ENCODE measurements around the gene LRRIQ3.

LRRIQ3 gene

DNA sequence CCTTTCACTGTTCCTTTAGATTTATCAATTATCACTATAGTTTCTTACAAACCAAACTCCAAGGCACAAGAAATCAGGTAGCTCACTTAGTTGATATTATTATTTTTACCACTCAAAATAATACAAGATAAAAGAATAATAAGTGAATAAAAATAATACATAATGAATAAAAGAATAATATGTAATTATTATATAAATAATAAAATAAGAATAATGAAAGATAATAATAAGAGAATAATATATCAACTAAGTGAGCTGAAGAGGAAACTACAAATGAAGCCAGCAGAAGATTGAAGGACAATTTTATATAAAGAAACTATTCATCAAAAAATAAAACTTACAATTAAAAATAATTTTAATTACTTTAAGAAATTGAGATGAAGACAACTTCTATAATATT is 90.6 kb downstream of the LRRIQ3 start:
- no peak for FAIRE-seq

DNA sequence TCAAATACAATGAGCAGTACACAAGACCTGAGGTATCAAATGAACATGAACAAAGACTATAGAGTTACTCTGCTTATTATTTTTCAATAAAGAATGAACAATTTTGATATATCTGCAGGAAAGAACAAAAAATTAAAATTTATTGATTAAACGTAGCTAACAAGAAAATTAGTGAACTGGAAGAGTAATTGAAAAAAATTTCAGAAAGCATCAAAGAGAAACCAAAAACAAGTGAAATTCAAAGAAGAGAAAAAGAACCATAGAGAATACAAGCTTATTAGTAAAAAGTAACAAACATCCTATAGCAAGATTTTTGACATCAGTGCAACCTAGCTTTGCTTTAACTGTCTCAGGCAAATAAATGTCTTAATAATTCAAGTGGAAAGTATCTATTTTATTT is 106.6 kb downstream of the LRRIQ3 start:
- FAIRE-seq, result no peak

DNA sequence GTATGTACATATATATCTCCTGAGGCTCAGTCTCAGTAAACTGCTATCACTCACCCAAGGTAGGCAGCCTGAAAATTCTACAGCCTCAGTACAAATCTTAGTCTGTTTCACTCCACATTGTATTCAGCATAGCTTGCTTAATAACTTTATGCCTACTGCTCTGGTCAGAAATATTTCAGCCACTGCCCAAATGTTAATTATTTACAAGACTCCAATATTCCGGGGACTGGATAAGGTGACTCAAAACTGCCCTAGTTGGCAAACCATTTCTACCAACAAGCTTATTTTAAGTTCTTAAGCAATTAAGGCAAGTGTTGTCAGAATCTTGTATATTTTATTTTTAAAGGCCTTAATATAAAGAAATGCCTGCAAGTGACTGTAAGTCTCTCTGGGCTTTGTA is 114.8 kb downstream of the LRRIQ3 start:
- FAIRE-seq, result no peak

DNA sequence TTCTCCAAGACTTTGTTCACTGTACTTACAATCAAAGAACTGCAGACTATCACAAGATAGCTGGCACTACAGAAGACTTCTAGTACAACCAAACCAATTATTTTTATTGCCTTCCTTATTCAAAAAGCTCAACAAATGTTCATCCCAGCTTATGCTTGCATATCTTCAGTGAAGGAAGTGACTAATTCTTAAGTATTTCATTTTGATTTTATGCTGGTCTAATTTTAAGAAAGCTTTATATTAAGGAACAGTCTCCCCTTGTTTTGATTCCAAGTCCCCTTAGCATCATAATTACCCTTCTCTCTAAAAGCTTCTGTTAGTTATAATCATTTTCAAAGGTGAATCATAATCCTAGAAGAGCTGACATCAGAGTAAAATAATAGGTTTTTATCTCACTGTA is 132.9 kb downstream of the LRRIQ3 start:
- no peak for FAIRE-seq

GRCh38 chr1:74057719-74058118 is 140.3 kb downstream of the LRRIQ3 start:
- FAIRE-seq, result no peak

- no peak for FAIRE-seq
Observed at GRCh38 chr1:74053407-74053806, 144.6 kb downstream of the LRRIQ3 start.

DNA sequence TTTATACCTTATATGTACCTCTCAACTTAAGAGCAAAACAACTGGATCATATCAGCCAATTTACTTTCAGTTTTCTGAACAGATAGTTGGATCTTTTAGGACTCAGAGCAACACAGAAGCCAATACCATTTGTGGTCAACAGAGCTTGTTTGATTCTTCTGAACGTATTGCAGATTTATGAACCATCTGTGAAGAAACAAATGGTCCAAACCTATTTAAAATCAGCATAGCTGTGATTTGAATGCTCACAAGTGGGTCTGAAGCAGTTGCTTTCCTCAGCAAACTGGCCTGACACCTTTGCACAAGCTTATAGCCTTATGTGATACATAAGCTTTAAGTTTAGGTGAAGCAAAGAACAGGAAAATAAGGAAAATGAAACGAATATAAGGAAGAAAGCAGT is 147.6 kb downstream of the LRRIQ3 start:
- no peak for FAIRE-seq

GRCh38 chr1:74038042-74038441 is 159.9 kb downstream of the LRRIQ3 start:
- FAIRE-seq, result no peak

GRCh38 chr1:74012583-74012982 is 185.4 kb downstream of the LRRIQ3 start:
- no peak for FAIRE-seq

DNA sequence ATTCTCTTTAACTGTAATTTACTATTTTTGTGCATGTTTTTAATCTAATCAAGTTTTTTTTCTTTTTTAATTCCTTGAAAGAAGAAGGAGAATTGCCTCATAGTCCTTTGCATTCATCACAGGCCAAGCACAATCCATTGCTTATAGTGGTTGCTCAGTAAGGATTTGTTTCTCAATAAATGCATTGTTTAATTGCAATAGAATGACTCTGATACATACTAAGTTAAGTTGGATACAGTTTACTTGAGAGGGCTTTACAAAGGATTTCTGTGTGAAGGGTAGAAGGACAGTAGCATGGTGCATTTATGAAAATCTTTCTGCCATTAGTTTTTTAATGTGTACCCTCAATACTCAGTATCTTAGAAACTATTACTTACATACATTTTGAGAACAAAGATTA is 186.2 kb downstream of the LRRIQ3 start:
- no peak for FAIRE-seq

- no peak for FAIRE-seq
Observed at GRCh38 chr1:74010206-74010605, 187.8 kb downstream of the LRRIQ3 start.

- no peak for FAIRE-seq
Observed at GRCh38 chr1:74005533-74005932, 192.4 kb downstream of the LRRIQ3 start.

GRCh38 chr1:74003806-74004205 is 194.2 kb downstream of the LRRIQ3 start:
- FAIRE-seq, result no peak

DNA sequence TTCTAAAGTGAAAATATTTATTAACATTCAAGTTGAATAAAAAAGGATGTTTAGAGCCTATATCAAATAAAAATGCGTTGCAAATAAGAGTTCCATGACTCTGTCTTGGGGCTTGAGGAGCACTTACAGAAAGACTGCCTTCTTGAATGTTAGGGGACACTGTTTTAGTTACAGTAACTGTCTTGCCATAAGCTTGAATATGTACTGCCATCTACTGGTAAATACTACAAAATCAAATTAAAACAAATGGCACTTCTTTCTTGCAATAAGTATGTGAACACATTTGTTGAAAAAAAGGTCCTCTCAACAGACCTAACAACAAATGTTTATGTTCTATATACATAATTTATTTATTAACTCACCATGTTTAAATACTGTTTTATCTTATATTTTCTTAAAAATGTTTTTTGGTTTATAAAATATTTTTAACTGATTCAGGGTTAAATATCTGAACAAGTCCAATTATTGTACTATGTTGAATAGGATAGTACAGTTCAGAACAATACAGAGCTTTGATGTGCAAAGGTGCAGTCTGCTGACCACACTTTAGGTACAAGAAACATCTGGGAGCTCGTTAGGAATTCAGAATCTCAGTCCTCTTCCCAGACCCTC is 199.5 kb downstream of the LRRIQ3 start:
- FAIRE-seq, result peak; percentile 99

- no peak for FAIRE-seq
Observed at GRCh38 chr1:73980324-73981040, 217.5 kb downstream of the LRRIQ3 start.

DNA sequence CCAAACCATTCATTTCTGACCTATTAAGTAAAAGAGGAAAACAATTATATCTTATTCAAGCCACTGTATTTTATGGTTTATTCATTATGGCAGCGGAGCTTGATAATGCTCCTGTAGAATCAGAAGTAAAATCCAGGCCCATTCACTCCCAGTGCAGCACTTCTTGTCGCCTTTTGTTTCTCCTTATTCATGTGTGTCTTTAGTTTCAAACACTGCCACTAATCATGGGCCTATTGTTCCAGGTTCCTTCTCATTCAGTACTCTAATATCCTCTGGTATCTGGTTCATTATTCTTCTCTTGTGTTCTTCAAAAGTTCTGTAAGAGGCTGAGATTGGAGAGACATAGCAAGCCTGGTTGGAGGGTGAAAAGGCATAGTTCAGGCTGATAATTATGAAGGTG is 218.3 kb downstream of the LRRIQ3 start:
- FAIRE-seq, result no peak

- no peak for FAIRE-seq
Observed at GRCh38 chr1:73978964-73979363, 219.0 kb downstream of the LRRIQ3 start.

Measured in islet of Langerhans (tissue), 1 donor.